ENCODE results near the gene PIGA. TPM values are rescaled to one million over a fixed set of nuclear protein-coding genes. Genes with fewer than 3 reads are reported as not detected.

Gene PIGA
- total and polyA plus RNA-seq, 10 of the 15 experiments (the other 5 are each of a cell fraction or from before 2014, with no cell fraction given) = 4.9 to 24.1 (median 11.0) TPM

GRCh38 chrX:15274946-15275345, 60.4 kb downstream of the PIGA start:
- CTCF ChIA-PET = no interaction called here
- WGBS (ENCODE audit: insufficient coverage, insufficient replicate concordance, low lambda C conversion rate, missing lambda C conversion rate) = 83% methylated on average over 2 of the region's 2 CpGs
- no peaks in the 10 kb centered on the region; the same call in 2 of the 3 replicates for H3K9me3 ChIP-seq (replicated peaks; ENCODE audit: control insufficient read depth, insufficient read depth, low read length)

More at GRCh38 chrX:15274946-15275345, 60.4 kb downstream of the PIGA start:
- SMC1A ChIA-PET (ENCODE audit: uncharacterized antibody, unreplicated experiment) = no interaction called here
- intact Hi-C loops (cut with micrococcal nuclease; ENCODE audit: unreplicated experiment) = no loop called here
- no peaks in the 10 kb centered on the region for H3K36me3 ChIP-seq (ENCODE audit: control insufficient read depth in 2 of 2, insufficient read depth in 2 of 2, low read length in 1 of 2)
- no peak for FAIRE-seq
- H3K4me2 ChIP-seq (ENCODE audit: control insufficient read depth, insufficient read depth) = no peak overlapping the region
- no peak overlapping the region for H3K27ac ChIP-seq (ENCODE audit: control insufficient read depth, insufficient read depth)
- no peak overlapping the region for H2AFZ ChIP-seq (ENCODE audit: control insufficient read depth, low read depth, low read length)
- no peak for ATAC-seq
- no peaks in the 10 kb centered on the region for H3K79me2 ChIP-seq (ENCODE audit: control insufficient read depth, insufficient read depth, low read length)
- no peaks in the 10 kb centered on the region for H3K27me3 ChIP-seq (replicated peaks in 1 of 2; ENCODE audit: control insufficient read depth in 2 of 2, insufficient read depth in 2 of 2, low read length in 1 of 2)
- H4K20me1 ChIP-seq (ENCODE audit: control insufficient read depth, insufficient read depth) = no peaks in the 10 kb centered on the region
- no peak for DNase-seq (ENCODE audit: low read depth, low spot score)
- H3K4me1 ChIP-seq (ENCODE audit: control insufficient read depth, insufficient read depth, low read length) = no peaks in the 10 kb centered on the region
- RAD21 ChIA-PET (ENCODE audit: unreplicated experiment) = no interaction called here
- no peak for TF ChIP-seq SUPT20H (IDR thresholded peaks at IDR 0.05; ENCODE audit: borderline replicate concordance, control insufficient read depth, low read depth, low read length)
- TF ChIP-seq ATF3 (IDR thresholded peaks at IDR 0.05; ENCODE audit: borderline replicate concordance, extremely low read depth, low read depth, low read length) = no peak
- no peak for TF ChIP-seq IKZF2 (IDR thresholded peaks at IDR 0.05)
- no peak for TF ChIP-seq SIX5 (IDR thresholded peaks at IDR 0.05; ENCODE audit: low read depth, low read length, severe bottlenecking)
- no peak for TF ChIP-seq NRF1 (conservative IDR thresholded peaks at IDR 0.05; ENCODE audit: low read depth, low read length)
- TF ChIP-seq CBFB (IDR thresholded peaks at IDR 0.05; ENCODE audit: low read depth) = no peak
- TF ChIP-seq SIN3A (IDR thresholded peaks at IDR 0.05; ENCODE audit: low read depth, low read length) = no peak
- no peak for TF ChIP-seq CHD1 (IDR thresholded peaks at IDR 0.05; ENCODE audit: low read depth, low read length)
- TF ChIP-seq JUND (IDR thresholded peaks at IDR 0.05; ENCODE audit: low read depth, low read length) = no peak
- TF ChIP-seq MXI1 (IDR thresholded peaks at IDR 0.05; ENCODE audit: low read depth, low read length) = no peak
- no peak for TF ChIP-seq MTA3 (IDR thresholded peaks at IDR 0.05; ENCODE audit: borderline replicate concordance, low read length)
- TF ChIP-seq REST (IDR thresholded peaks at IDR 0.05; ENCODE audit: low read depth, low read length) = no peak
- TF ChIP-seq PKNOX1 (IDR thresholded peaks at IDR 0.05) = no peak
- in situ Hi-C loops (cut with MboI) = no loop called here
- POLR2A ChIA-PET = no interaction called here
- no peak overlapping the region for H3K9ac ChIP-seq (ENCODE audit: control insufficient read depth, insufficient read depth, low read length)
- no peak overlapping the region for H3K4me3 ChIP-seq
- BruUV-seq (replicated peaks) = no TSS peak

Measured in GM12878 (cell line).